HG03175 (cell line): ENCODE results near the gene RIGI.
"Not testable (repeated sequence)": the region's sequence is repeated elsewhere in the genome, so short reads cannot be mapped to it uniquely, and the experiment has no call there.

Experiments
- ATAC-seq: cut with Tn5 transposase; IDR thresholded peaks from one replicate; pipeline ENCODE4 v1.9.1; 2021; ENCODE audit warnings: mild to moderate bottlenecking, moderate library complexity; ENCODE audit not compliant: unreplicated experiment

The RIGI gene

GRCh38 chr9:32526041-32526706 lies at the start of gene RIGI:
Gene RIGI, minus strand, starts transcription at chr9:32526196. Its CDS starts 30 bp downstream, at chr9:32526166.
- peak; percentile 68 for ATAC-seq

DNA sequence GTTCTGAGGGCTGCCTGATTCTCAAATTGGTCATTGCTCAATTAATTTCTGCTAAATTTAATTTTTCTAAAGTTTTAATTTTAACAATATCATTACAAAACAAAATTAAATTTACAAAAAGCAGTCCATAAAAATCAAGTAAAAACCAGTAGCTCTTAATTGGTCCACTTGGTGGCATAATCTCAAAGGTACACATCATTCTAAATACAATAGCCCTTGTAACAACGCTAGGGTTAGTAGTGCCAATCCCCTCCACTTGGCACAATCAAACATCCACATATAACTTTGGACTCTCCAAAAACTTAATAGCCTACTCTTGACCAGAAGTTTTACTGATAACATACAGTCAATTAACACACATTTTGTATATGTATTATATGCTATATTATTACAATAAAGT lies 48.9 kb upstream of the RIGI start:
- ATAC-seq = no peak

- ATAC-seq = no peak
These were observed 47.8 kb upstream of the RIGI start for GRCh38 chr9:32573821-32574220.

DNA sequence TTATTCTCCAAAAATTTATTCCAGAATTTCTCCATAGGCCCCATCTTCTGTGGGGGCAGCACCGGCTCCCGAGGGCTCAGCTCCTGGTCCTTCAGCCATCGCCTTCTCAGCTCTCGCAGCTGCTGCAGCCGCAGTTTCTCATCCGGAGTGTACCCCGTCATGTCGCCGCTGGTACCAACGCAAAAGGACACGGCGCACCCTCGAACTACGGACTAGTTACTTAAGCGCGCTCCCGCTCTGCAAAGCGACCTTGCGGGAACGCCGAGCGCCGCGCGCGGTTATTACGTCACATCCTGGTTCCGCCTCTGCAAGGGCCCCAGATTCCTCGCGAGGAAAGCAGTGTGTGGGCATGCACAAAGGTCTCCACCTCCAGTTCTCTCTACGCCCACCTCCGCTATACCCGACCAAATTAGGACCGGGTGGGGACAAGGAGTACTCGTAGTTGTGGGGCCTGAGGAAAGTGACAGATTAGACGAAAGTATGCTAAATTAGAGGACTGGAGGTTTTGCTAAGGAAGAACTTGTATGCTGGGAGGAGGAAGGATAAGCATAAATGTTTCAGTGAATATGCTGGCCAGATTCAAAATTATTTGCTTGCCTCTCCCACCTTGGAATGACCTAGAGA lies 47.0 kb upstream of the RIGI start, which contains the start of gene NDUFB6:
Gene NDUFB6, minus strand, starts transcription at position 260 of the 624 bp plus-strand sequence. Its CDS starts 99 bp downstream, at position 161.
- ATAC-seq = peak; percentile 87

DNA sequence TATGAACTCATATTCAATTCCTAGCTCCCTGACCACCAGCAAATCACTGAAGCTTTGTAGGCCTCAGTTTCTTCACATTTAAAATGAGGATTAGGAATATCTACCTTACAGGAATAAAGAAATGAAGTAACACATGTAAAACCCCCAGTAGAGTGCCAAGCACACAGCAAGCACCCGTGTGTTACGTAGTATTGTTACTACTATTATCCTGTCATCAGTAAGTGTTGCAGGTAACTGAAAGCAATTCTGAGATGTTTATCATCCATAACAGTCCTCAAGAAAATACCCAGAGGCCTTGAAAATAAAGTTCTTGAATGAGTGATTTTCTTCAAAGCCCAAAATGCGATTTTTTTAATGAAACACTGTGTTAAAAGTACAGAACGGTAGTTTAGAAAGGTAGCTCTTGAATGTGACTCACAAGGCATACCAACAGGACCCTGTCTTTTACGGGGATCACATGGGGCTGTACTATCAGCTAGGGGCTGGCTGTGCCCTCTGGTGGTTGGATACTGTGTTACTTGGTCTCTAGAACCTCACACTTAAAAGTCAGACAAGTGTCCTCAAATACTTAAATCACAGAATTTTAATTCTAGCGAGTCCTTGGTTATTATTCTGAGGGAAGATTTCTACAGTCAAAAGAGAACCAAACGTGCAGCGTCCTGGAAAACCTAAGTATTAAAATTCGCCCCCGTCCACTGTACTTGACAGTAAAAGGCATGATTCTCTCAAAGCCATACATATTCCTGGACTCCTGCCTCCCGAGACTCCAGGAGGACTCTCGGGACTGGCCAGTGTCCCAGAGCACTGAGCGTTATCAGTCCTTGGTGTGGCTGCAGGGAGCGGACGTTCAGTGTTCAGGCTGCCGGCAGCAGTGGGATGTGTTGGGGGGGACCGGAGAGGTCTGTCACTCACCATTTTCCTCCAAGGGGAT lies 46.2 kb upstream of the RIGI start:
- peak; percentile 93 for ATAC-seq

- ATAC-seq = no peak
These were observed 44.3 kb upstream of the RIGI start for GRCh38 chr9:32570262-32570661.

GRCh38 chr9:32566770-32567169 lies 40.8 kb upstream of the RIGI start:
- ATAC-seq = no peak

GRCh38 chr9:32565967-32566366 lies 40.0 kb upstream of the RIGI start:
- no peak for ATAC-seq

DNA sequence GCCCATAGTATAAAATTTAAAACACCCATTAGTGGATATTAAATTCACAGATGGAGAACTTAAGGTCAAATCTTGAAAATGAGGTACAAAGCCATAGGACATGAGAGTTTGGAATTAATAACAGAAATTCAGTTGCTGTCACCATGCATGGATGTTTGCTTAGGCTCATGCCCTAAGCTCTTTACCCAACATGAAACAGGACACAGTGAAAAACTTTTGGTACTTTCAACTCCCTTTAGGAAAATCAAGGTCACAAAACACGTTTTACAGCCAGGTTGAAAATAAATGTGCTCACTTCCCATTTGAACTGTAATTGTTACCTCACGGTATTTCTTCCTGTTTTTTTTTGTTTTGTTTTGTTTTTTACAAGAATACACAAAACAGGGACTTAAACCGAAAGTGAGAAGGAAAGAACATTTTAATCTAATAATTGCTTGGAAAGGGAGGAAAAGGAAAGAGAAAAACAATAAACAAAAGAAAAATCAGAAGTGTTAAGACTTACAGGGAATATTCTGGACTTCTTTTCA lies 32.5 kb upstream of the RIGI start:
- ATAC-seq = no peak

GRCh38 chr9:32554591-32554990 lies 28.6 kb upstream of the RIGI start:
- no peak for ATAC-seq

GRCh38 chr9:32554107-32554506 lies 28.1 kb upstream of the RIGI start:
- ATAC-seq = no peak

DNA sequence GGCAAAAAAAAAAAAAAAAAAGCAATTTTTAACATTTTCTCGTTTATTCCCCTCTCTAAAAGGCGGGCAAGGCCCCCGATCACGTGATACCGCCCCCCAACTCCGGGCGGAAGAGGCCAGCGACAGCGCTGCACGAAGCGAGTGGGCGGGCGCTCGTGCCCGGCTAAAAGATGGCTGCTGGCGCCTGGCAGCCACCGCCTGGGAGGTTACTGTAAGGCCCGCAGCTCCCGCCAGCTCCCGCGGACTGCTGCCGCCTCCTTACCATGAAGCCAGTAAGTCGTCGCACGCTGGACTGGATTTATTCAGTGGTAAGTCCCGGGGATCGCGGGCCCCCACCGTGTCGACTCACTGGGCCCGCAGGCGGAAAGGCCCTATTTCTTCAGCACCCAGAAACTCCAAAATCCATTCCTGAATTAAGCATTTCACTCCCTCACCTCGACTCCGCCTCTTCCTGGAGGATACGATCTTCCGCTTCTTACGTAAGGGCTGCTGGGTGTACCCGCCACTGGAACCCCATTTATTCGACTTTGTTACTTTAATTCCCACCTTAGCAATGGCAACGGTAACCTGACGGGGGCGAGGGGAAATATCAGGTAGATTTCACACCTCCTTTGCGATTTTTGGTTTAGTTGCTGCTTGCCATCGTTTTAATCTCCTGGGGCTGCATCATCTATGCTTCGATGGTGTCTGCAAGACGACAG lies 26.3 kb upstream of the RIGI start, which contains the start of the genes SMIM27 and TOPORS:
Gene SMIM27, plus strand, starts transcription at position 156 of the 701 bp plus-strand sequence. Its CDS starts 108 bp downstream, at position 264.
Gene TOPORS, minus strand, starts transcription at position 415 of the 701 bp plus-strand sequence. Its CDS starts 150 bp downstream, at position 265.
- ATAC-seq = peak; percentile 77

DNA sequence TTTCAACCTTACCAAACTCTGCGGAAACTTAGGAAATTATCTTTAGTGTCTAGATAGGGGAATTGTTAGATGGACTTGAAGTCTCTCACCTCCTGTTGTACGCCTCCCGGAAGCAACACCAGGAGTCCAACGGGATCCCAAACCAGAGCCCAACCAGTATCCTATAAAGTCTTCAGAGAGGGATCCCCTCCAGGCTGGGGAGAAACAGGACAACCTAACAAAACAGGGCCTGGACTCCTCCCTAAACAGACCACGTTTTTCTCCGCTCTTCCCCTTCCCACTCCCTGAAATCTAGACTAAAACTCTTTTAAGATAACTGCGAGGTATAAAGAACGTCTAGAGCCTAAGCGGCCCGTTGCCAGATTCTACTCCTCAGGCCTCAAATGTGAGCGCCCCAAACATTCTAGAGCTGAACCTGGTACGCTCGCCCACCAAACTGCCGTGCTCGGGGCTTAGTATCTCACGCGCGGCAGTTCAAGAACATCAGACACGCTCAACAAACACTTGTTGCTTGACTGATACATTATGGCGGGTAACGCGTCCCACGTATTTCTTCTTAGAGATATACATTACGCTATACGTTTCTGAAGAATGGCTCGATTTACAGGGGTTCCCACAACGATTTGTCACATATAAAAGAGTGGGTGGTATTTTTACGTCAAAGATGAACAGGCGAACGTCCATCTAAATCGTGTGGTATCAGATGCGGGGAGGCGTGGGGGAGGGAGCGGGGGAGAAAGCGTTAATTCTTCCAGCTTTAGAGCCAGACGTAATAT lies 25.5 kb upstream of the RIGI start:
- peak; percentile 12 for ATAC-seq

- peak; percentile 68 for ATAC-seq
These were observed 24.7 kb upstream of the RIGI start for GRCh38 chr9:32550562-32551275.

- no peak for ATAC-seq
These were observed 24.2 kb upstream of the RIGI start for GRCh38 chr9:32550150-32550561.

DNA sequence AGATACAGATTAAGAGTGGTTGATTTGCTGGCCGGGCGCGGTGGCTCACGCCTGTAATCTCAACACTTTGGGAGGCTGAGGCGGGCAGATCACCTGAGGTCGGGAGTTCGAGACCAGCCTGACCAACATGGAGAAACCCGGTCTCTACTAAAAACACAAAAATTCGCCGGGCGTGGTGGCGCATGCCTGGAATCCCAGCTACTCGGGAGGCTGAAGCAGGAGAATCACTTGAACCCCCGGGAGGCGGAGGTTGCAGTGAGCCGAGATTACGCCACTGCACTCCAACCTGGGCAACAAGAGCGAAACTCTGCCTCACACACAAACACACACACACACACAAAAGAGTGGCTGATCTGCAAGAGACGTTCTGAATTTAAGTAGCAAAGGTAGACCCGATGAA lies 22.2 kb upstream of the RIGI start:
- not testable (repeated sequence) for ATAC-seq

DNA sequence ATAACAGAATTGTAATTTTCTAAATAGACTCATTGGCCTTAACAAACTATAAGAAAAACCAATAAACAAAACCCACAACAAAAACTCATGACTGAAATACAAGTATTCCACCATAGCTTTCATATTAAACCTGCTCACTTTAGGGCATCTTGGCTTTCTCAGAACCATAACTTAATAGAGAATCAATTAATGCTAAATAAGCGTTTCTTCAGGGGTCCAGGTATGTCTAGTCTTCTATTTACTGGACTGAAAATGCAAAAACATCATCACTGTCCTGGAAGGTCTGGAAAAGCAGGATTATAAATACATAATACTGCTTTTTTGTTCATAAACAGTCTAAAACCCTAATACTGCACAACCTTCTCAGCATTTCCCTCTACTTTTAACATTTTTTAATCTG lies 19.9 kb upstream of the RIGI start:
- ATAC-seq = no peak

GRCh38 chr9:32543047-32543446 lies 17.1 kb upstream of the RIGI start:
- no peak for ATAC-seq

GRCh38 chr9:32533816-32534215 lies 7.8 kb upstream of the RIGI start:
- ATAC-seq = no peak
